ENCODE data around the gene NEAT1. TPM values are rescaled to one million over a fixed set of nuclear protein-coding genes. Genes with fewer than 3 reads are reported as not detected.

The NEAT1 gene
- total and polyA plus RNA-seq, 9 of the 15 experiments (the other 6 are each of a cell fraction or from before 2014, with no cell fraction given), result 20.1 to 389 (median 62.8) TPM

DNA sequence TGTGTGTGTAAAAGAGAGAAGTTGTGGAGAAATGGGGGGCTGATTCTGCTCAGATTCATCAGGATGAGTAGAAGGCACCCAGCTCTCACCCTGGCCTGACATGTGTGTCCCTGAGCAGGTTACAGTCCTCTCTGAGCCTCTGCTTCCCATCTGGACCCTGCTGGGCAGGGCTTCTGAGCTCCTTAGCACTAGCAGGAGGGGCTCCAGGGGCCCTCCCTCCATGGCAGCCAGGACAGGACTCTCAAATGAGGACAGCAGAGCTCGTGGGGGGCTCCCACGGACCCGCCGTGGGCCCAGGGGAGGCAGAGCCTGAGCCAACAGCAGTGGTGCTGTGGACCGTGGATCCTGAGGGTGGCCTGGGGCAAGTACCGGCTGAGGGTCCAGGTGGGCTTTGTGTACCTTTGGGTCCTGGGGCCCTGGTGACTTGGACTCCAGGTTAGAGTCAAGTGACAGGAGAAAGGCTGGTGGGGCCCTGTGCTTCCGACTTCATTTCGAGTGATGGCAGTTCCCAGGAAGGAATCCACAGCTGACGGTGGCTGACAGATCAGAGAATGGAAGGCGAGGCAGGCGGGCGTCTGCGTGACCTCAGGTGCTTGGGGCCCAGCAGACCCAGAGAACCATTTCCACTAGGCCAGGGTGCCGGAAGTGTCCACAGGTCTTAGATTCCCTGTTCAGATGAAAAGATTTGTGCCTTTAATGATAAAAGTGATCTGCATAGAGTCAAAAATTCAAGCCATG, 21.9 kb downstream of the NEAT1 start (continued):
- TF ChIP-seq ZNF707 (CRISPR knock-in tag; conservative IDR thresholded peaks at IDR 0.05) (no peak), MAFG (tag; conservative IDR thresholded peaks at IDR 0.05) (no peak), ZNF239 (CRISPR knock-in tag; IDR thresholded peaks at IDR 0.05) (no peak), CBFA2T3 (IDR thresholded peaks at IDR 0.05) (no peak), LCOR (CRISPR knock-in tag; IDR thresholded peaks at IDR 0.05) (no peak), RBFOX2 (IDR thresholded peaks at IDR 0.05; ENCODE audit: low read depth, low read length) (peak; percentile 53; the same call in 1 of the 2 replicates), MTA3 (IDR thresholded peaks at IDR 0.05; ENCODE audit: borderline replicate concordance) (no peak), ERF (CRISPR knock-in tag; IDR thresholded peaks at IDR 0.05) (no peak), CTBP1 (IDR thresholded peaks at IDR 0.05; ENCODE audit: borderline replicate concordance) (no peak), TAF15 (IDR thresholded peaks at IDR 0.05; ENCODE audit: low read depth, low read length) (no peak), RNF2 (IDR thresholded peaks at IDR 0.05) (no peak), CSDE1 (IDR thresholded peaks at IDR 0.05) (no peak), RUNX1 (IDR thresholded peaks at IDR 0.05; ENCODE audit: low read depth) (no peak), ATF6 (CRISPR knock-in tag; IDR thresholded peaks at IDR 0.05) (no peak), GTF3C2 (IDR thresholded peaks at IDR 0.05; ENCODE audit: borderline replicate concordance, extremely low read depth, insufficient read length) (no peak), ZNF184 (CRISPR knock-in tag; IDR thresholded peaks at IDR 0.05) (no peak)
- TF ChIP-seq, protein P1, sequence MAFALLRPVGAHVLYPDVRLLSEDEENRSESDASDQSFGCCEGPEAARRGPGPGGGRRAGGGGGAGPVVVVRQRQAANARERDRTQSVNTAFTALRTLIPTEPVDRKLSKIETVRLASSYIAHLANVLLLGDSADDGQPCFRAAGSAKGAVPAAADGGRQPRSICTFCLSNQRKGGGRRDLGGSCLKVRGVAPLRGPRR (CRISPR knock-in tag; IDR thresholded peaks at IDR 0.05), result no peak

Measured in K562 (cell line).